ENCODE data around the gene ZNF385B.

ZNF385B gene

GRCh38 chr2:179604598-179604997, 256.8 kb downstream of the ZNF385B start (continued):
- TF ChIP-seq ZNF155 (tag by site-specific recombination; IDR thresholded peaks at IDR 0.05), result no peak
- TF ChIP-seq ZNF302 (tag by site-specific recombination; IDR thresholded peaks at IDR 0.05; ENCODE audit: low read depth), result no peak
- no peak for TF ChIP-seq ZNF175 (tag by site-specific recombination; IDR thresholded peaks at IDR 0.05)
- no peak for TF ChIP-seq ZXDB (tag by site-specific recombination; IDR thresholded peaks at IDR 0.05)
- no peak for TF ChIP-seq TCF7L2 (IDR thresholded peaks at IDR 0.05; ENCODE audit: borderline replicate concordance, low read depth, low read length)
- TF ChIP-seq ZNF654 (tag by site-specific recombination; IDR thresholded peaks at IDR 0.05; ENCODE audit: low read depth), result no peak
- TF ChIP-seq ZNF223 (tag by site-specific recombination; IDR thresholded peaks at IDR 0.05), result no peak
- TF ChIP-seq ZBTB21 (tag by site-specific recombination; IDR thresholded peaks at IDR 0.05), result no peak
- no peak for TF ChIP-seq ZSCAN16 (tag by site-specific recombination; IDR thresholded peaks at IDR 0.05)
- no peak for TF ChIP-seq ZNF311 (tag by site-specific recombination; IDR thresholded peaks at IDR 0.05; ENCODE audit: borderline replicate concordance)
- no peak for TF ChIP-seq OVOL3 (tag by site-specific recombination; IDR thresholded peaks at IDR 0.05)

- no peak overlapping the region for H3K4me3 ChIP-seq (ENCODE audit: low read depth, low read length)
- H3K4me1 ChIP-seq (ENCODE audit: control insufficient read depth, insufficient read depth, low read length), result no peaks in the 10 kb centered on the region
- H3K27ac ChIP-seq (ENCODE audit: extremely low read depth, low read depth, low read length), result no peak overlapping the region
- CTCF ChIA-PET, result no interaction called here
- H3K9me3 ChIP-seq (ENCODE audit: control insufficient read depth, insufficient read depth, low read depth, low read length), result no peaks in the 10 kb centered on the region
- TF ChIP-seq ZNF701 (tag by site-specific recombination; IDR thresholded peaks at IDR 0.05) (no peak), ZNF623 (tag by site-specific recombination; IDR thresholded peaks at IDR 0.05) (no peak), ZNF394 (tag by site-specific recombination; IDR thresholded peaks at IDR 0.05; ENCODE audit: borderline replicate concordance) (no peak), ZFP69B (tag by site-specific recombination; IDR thresholded peaks at IDR 0.05) (no peak), ZNF416 (tag by site-specific recombination; IDR thresholded peaks at IDR 0.05) (no peak), ZSCAN16 (tag by site-specific recombination; IDR thresholded peaks at IDR 0.05) (no peak), ZNF114 (tag by site-specific recombination; IDR thresholded peaks at IDR 0.05) (no peak), ZNF140 (tag by site-specific recombination; IDR thresholded peaks at IDR 0.05) (no peak), ZNF629 (tag by site-specific recombination; IDR thresholded peaks at IDR 0.05) (no peak), ZFP37 (tag by site-specific recombination; IDR thresholded peaks at IDR 0.05) (no peak), KLF16 (tag by site-specific recombination; IDR thresholded peaks at IDR 0.05) (no peak), ZNF175 (tag by site-specific recombination; IDR thresholded peaks at IDR 0.05) (no peak)
- TF ChIP-seq, protein P1, sequence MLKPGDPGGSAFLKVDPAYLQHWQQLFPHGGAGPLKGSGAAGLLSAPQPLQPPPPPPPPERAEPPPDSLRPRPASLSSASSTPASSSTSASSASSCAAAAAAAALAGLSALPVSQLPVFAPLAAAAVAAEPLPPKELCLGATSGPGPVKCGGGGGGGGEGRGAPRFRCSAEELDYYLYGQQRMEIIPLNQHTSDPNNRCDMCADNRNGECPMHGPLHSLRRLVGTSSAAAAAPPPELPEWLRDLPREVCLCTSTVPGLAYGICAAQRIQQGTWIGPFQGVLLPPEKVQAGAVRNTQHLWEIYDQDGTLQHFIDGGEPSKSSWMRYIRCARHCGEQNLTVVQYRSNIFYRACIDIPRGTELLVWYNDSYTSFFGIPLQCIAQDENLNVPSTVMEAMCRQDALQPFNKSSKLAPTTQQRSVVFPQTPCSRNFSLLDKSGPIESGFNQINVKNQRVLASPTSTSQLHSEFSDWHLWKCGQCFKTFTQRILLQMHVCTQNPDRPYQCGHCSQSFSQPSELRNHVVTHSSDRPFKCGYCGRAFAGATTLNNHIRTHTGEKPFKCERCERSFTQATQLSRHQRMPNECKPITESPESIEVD (tag by site-specific recombination; IDR thresholded peaks at IDR 0.05), result no peak
- POLR2A ChIA-PET, result no interaction called here
- H3K36me3 ChIP-seq (ENCODE audit: control insufficient read depth in 2 of 2, insufficient read depth in 1 of 2, low read length in 2 of 2), result no peaks in the 10 kb centered on the region
These were observed 259.0 kb downstream of the ZNF385B start for GRCh38 chr2:179602452-179602851.

GRCh38 chr2:179596018-179596417, 265.4 kb downstream of the ZNF385B start:
- H3K27ac ChIP-seq (ENCODE audit: extremely low read depth, low read depth, low read length), result no peak overlapping the region
- H3K4me1 ChIP-seq (ENCODE audit: control insufficient read depth, insufficient read depth, low read length), result no peaks in the 10 kb centered on the region
- no peak overlapping the region for H3K4me3 ChIP-seq (ENCODE audit: low read depth, low read length)
- ChIA-PET CTCF (no interaction called here), POLR2A (no interaction called here)
- no peaks in the 10 kb centered on the region for H3K36me3 ChIP-seq (ENCODE audit: control insufficient read depth in 2 of 2, insufficient read depth in 1 of 2, low read length in 2 of 2)
- no peaks in the 10 kb centered on the region for H3K9me3 ChIP-seq (ENCODE audit: control insufficient read depth, insufficient read depth, low read depth, low read length)
- TF ChIP-seq ZIC2 (tag by site-specific recombination; IDR thresholded peaks at IDR 0.05), result no peak
- TF ChIP-seq ZNF549 (tag by site-specific recombination; IDR thresholded peaks at IDR 0.05), result no peak
- no peak for TF ChIP-seq ZNF544 (tag by site-specific recombination; IDR thresholded peaks at IDR 0.05)
- TF ChIP-seq ZNF433 (tag by site-specific recombination; IDR thresholded peaks at IDR 0.05; ENCODE audit: low read depth), result no peak
- no peak for TF ChIP-seq ZNF311 (tag by site-specific recombination; IDR thresholded peaks at IDR 0.05; ENCODE audit: borderline replicate concordance)
- TF ChIP-seq ZNF585B (tag by site-specific recombination; IDR thresholded peaks at IDR 0.05), result no peak
- no peak for TF ChIP-seq SCRT2 (tag by site-specific recombination; IDR thresholded peaks at IDR 0.05)
- TF ChIP-seq ZFHX2 (tag by site-specific recombination; conservative IDR thresholded peaks at IDR 0.05), result no peak
- TF ChIP-seq ZNF133 (tag by site-specific recombination; IDR thresholded peaks at IDR 0.05), result no peak
- no peak for TF ChIP-seq ZNF138 (tag by site-specific recombination; IDR thresholded peaks at IDR 0.05; ENCODE audit: borderline replicate concordance)
- TF ChIP-seq ZNF692 (tag by site-specific recombination; IDR thresholded peaks at IDR 0.05), result no peak
- TF ChIP-seq, protein P2, sequence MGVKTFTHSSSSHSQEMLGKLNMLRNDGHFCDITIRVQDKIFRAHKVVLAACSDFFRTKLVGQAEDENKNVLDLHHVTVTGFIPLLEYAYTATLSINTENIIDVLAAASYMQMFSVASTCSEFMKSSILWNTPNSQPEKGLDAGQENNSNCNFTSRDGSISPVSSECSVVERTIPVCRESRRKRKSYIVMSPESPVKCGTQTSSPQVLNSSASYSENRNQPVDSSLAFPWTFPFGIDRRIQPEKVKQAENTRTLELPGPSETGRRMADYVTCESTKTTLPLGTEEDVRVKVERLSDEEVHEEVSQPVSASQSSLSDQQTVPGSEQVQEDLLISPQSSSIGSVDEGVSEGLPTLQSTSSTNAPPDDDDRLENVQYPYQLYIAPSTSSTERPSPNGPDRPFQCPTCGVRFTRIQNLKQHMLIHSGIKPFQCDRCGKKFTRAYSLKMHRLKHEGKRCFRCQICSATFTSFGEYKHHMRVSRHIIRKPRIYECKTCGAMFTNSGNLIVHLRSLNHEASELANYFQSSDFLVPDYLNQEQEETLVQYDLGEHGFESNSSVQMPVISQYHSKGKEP (tag by site-specific recombination; IDR thresholded peaks at IDR 0.05), result no peak
- TF ChIP-seq ZNF132 (tag by site-specific recombination; IDR thresholded peaks at IDR 0.05; ENCODE audit: borderline replicate concordance), result no peak
- TF ChIP-seq ZNF623 (tag by site-specific recombination; IDR thresholded peaks at IDR 0.05), result no peak
